HepG2 (cell line): ENCODE results near the gene SLC4A2. TPM values are rescaled to one million over a fixed set of nuclear protein-coding genes. Genes with fewer than 3 reads are reported as not detected.

Source experiments
- ATAC-seq: fragments of 200-7000 bp; cut with Tn5 transposase; 3 replicates; pipeline ENCODE4 v1.9.1; 2020; ENCODE audit warnings: mild to moderate bottlenecking, moderate library complexity
- BruUV-seq: library from RNA; stranded (reverse); fragments of 400-500 nt; replicated peaks from 2 replicates; lab custom pipeline; 2021; lab: Mats Ljungman, UMichigan
- CTCF ChIA-PET: fragments of 300-600 bp; formaldehyde crosslinking; extraction: SDS; loops from one replicate; lab custom pipeline; 2021; ENCODE audit warnings: low total read pairs, inconsistent platforms, low intra/inter-chr PET ratio; lab: Yijun Ruan, JAX
- POLR2A ChIA-PET: fragments of 350-600 bp; sonication (Branson Sonifier 250); formaldehyde crosslinking; loops from one replicate; lab custom pipeline; 2020; ENCODE audit warnings: antibody characterized with exemption, inconsistent platforms; lab: Yijun Ruan, JAX
- DNase-seq: peaks from one replicate; pipeline ENCODE4 v3.0.0-alpha.2; 2015; ENCODE audit warnings: low spot score
- FAIRE-seq: peaks from 3 replicates; lab custom pipeline; 2011; peaks lifted over from hg19 to GRCh38; lab: Jason Lieb, UNC
- H2AFZ ChIP-seq: one replicate; pipeline ENCODE4 v1.6.1; 2011; ENCODE audit warnings: low read length, inconsistent platforms
- H3K27ac ChIP-seq: fragments of 300-600 bp; 3 replicates; pipeline ENCODE4 v1.8.0; 2011; ENCODE audit warnings: mixed run types, mild to moderate bottlenecking, mixed read lengths, low read length, inconsistent platforms; ENCODE audit not compliant: insufficient read depth; ENCODE audit errors: extremely low read length
- H3K27me3 ChIP-seq, 2 experiments: fragments of 200-600 bp in 1 of 2; 2 replicates in 1 of 2; 3 replicates in 1 of 2; pipeline versions ENCODE4 v1.6.0 to v1.8.0; 2011; ENCODE audit warnings: low read length in 2 of 2, mild to moderate bottlenecking in 2 of 2, moderate library complexity in 2 of 2, inconsistent platforms in 1 of 2; ENCODE audit not compliant: insufficient read depth in 2 of 2, control insufficient read depth in 1 of 2
- H3K36me3 ChIP-seq, 2 experiments: fragments of 200-600 bp in 1 of 2; replicated peaks in 1 of 2; 2 replicates in 1 of 2; 3 replicates in 1 of 2; pipeline versions ENCODE4 v1.5.1 to v1.8.0; 2011; ENCODE audit warnings: low read length in 2 of 2, inconsistent platforms in 1 of 2; ENCODE audit not compliant: insufficient read depth in 2 of 2, control insufficient read depth in 1 of 2
- H3K4me1 ChIP-seq: 2 replicates; pipeline ENCODE4 v1.5.1; 2012; ENCODE audit warnings: low read length, inconsistent platforms; ENCODE audit not compliant: insufficient read depth
- H3K4me2 ChIP-seq: 2 replicates; pipeline ENCODE4 v1.6.0; 2011; ENCODE audit warnings: low read depth, low read length, inconsistent platforms
- H3K4me3 ChIP-seq, 3 experiments: fragments of 200-600 bp in 1 of 3; sonication (generic), shearing (Covaris generic) in 1 of 3; replicated peaks in 1 of 3; 2 replicates each; pipeline ENCODE4 v1.5.1; 2011 to 2016; ENCODE audit warnings: low read length in 3 of 3, inconsistent platforms in 2 of 3, low read depth in 2 of 3, mild to moderate bottlenecking in 2 of 3, control low read depth in 1 of 3, mixed read lengths in 1 of 3; ENCODE audit not compliant: insufficient read depth in 1 of 3
- H3K79me2 ChIP-seq: one replicate; pipeline ENCODE4 v1.6.1; 2011; ENCODE audit warnings: low read length, inconsistent platforms; ENCODE audit not compliant: insufficient read depth
- H3K9ac ChIP-seq: 2 replicates; pipeline ENCODE4 v1.6.0; 2011; ENCODE audit warnings: mild to moderate bottlenecking, low read depth, low read length, inconsistent platforms; ENCODE audit not compliant: insufficient read depth
- H3K9me3 ChIP-seq: 2 replicates; pipeline ENCODE4 v1.5.1; 2012; ENCODE audit warnings: mild to moderate bottlenecking, low read length
- H4K20me1 ChIP-seq: 2 replicates; pipeline ENCODE4 v1.6.0; 2011; ENCODE audit warnings: inconsistent platforms, mild to moderate bottlenecking, low read length, moderate library complexity; ENCODE audit not compliant: insufficient read depth
- AKAP8 ChIP-seq: sonication (generic); formaldehyde crosslinking; IDR thresholded peaks from 2 replicates; pipeline ENCODE4 v1.5.1; 2020; ENCODE audit warnings: mild to moderate bottlenecking, missing genetic modification reagents
- ARID2 ChIP-seq: sonication (generic); formaldehyde crosslinking; IDR thresholded peaks from 2 replicates; pipeline ENCODE4 v1.8.1; 2022; ENCODE audit warnings: mild to moderate bottlenecking, missing genetic modification reagents, borderline replicate concordance
- EEA1 ChIP-seq: sonication (generic); formaldehyde crosslinking; IDR thresholded peaks from 2 replicates; pipeline ENCODE4 v1.5.1; 2020; ENCODE audit warnings: mild to moderate bottlenecking, missing genetic modification reagents, borderline replicate concordance
- GPN1 ChIP-seq: sonication (generic); formaldehyde crosslinking; IDR thresholded peaks from 2 replicates; pipeline ENCODE4 v1.5.1; 2020; ENCODE audit warnings: missing genetic modification reagents, borderline replicate concordance
- NFIB ChIP-seq: sonication (generic); formaldehyde crosslinking; IDR thresholded peaks from 2 replicates; pipeline ENCODE4 v1.9.0; 2021; ENCODE audit warnings: missing genetic modification reagents, mild to moderate bottlenecking, borderline replicate concordance
- SP4 ChIP-seq: sonication (generic); formaldehyde crosslinking; IDR thresholded peaks from 2 replicates; pipeline ENCODE4 v1.8.1; 2023; ENCODE audit warnings: mild to moderate bottlenecking, missing genetic modification reagents
- SPEN ChIP-seq: sonication (generic); formaldehyde crosslinking; IDR thresholded peaks from 2 replicates; pipeline ENCODE4 v1.5.1; 2020; ENCODE audit warnings: low read depth, mild to moderate bottlenecking, missing genetic modification reagents
- TRIM22 ChIP-seq: fragments of 450-650 bp; IDR thresholded peaks from 2 replicates; pipeline ENCODE4 v1.6.1; 2017
- XRCC5 ChIP-seq: fragments of 200-400 bp; formaldehyde crosslinking; optimal IDR thresholded peaks from 2 replicates; pipeline ENCODE3; 2017; ENCODE audit warnings: mild to moderate bottlenecking, low read length
- ZNF446 ChIP-seq: sonication (generic); formaldehyde crosslinking; IDR thresholded peaks from 2 replicates; pipeline ENCODE4 v1.5.0; 2020; ENCODE audit warnings: mild to moderate bottlenecking, missing genetic modification reagents
- WGBS: methylation state at CpG from one replicate; pipeline ENCODE4 v1.1.6; 2017; ENCODE audit warnings: low lambda C conversion rate; 5-methylcytosine and 5-hydroxymethylcytosine counted together
- in situ Hi-C: cut with HindIII; loops from 2 replicates; pipeline ENCODE4 v1.10.0; 2017; ENCODE audit warnings: low pct_unique_long_range_greater_than_20kb; ENCODE audit not compliant: extremely low pct_ligation_motif_present
- intact Hi-C: fragments of 100-400 bp; cut with micrococcal nuclease; formaldehyde crosslinking; loops from one replicate; pipeline ENCODE4 v1.10.0; 2022; ENCODE audit not compliant: unreplicated experiment
- polyA plus RNA-seq, 8 experiments: library from polyadenylated mRNA; depleted of rRNA in 3 of 8; stranded (reverse) in 7 of 8; unstranded in 1 of 8; fragments of >200 nt; fragmentation: Illumina TruSeq in 4 of 8; extraction: Trizol in 4 of 8; gene quantifications; 2 replicates each; pipeline versions ENCODE4 v1.2.1 to v1.2.3, GENCODE V29; 2011 to 2016; ENCODE audit warnings: low read depth in 4 of 8, missing spikeins in 1 of 8, mixed read lengths in 1 of 8; ENCODE audit not compliant: insufficient read depth in 1 of 8
- total RNA-seq, 5 experiments: library from RNA; depleted of rRNA; stranded (reverse); fragments of >200 nt; fragmentation: Illumina TruSeq; extraction: Trizol; gene quantifications; 2 replicates each; pipeline ENCODE4 v1.2.3, GENCODE V29; 2016; ENCODE audit warnings: low read depth in 1 of 5

Gene SLC4A2
- total and polyA plus RNA-seq, 2 of the 13 experiments (the other 11 are each of a cell fraction or from before 2014, with no cell fraction given) = 51.9 to 73.4 TPM

- CTCF ChIA-PET = no interaction called here
- no peak overlapping the region for H2AFZ ChIP-seq
- peaks cover 34% of the 10 kb centered on the region for H4K20me1 ChIP-seq
- peaks cover 63% of the 10 kb centered on the region for H3K79me2 ChIP-seq
- H3K4me2 ChIP-seq = no peak overlapping the region
- no peak for DNase-seq
- H3K9ac ChIP-seq = no peak overlapping the region
- no peaks in the 10 kb centered on the region for H3K9me3 ChIP-seq
- no peak overlapping the region for H3K27ac ChIP-seq
- no peak for ATAC-seq
- no peak for TF ChIP-seq SPEN
- no peak for TF ChIP-seq AKAP8 (CRISPR knock-in tag)
- TF ChIP-seq NFIB (CRISPR knock-in tag) = no peak
- no peak for TF ChIP-seq XRCC5
- no peak for TF ChIP-seq EEA1 (CRISPR knock-in tag)
- TF ChIP-seq SP4 (CRISPR knock-in tag) = no peak
- TF ChIP-seq ZNF446 (CRISPR knock-in tag) = no peak
- TF ChIP-seq ARID2 (CRISPR knock-in tag) = no peak
- no peak for TF ChIP-seq GPN1 (CRISPR knock-in tag)
- no peak for TF ChIP-seq TRIM22
- H3K4me1 ChIP-seq = no peaks in the 10 kb centered on the region
- POLR2A ChIA-PET = no interaction called here
- 94% methylated on average over 21 of the region's 24 CpGs for WGBS
- H3K4me3 ChIP-seq = no peak overlapping the region
- H3K36me3 ChIP-seq = peaks cover 6 to 21% of the 10 kb centered on the region in 2 experiments; a peak in 3 of 5 replicates
- BruUV-seq = no TSS peak
- no peak for FAIRE-seq
- intact Hi-C loops (no loop called here), in situ Hi-C loops (no loop called here)
- no peaks in the 10 kb centered on the region for H3K27me3 ChIP-seq
Measured at GRCh38 chr7:151101621-151102396, 42.4 kb downstream of the SLC4A2 start.
